HepG2 (cell line): ENCODE results near the gene NR2F1-AS1. TPM values are rescaled to one million over a fixed set of nuclear protein-coding genes. Genes with fewer than 3 reads are reported as not detected.

ENCODE experiments used
- ATAC-seq: fragments of 200-7000 bp; cut with Tn5 transposase; 3 replicates; pipeline ENCODE4 v1.9.1; 2020; ENCODE audit warnings: mild to moderate bottlenecking, moderate library complexity
- BruUV-seq: library from RNA; stranded (reverse); fragments of 400-500 nt; replicated peaks from 2 replicates; lab custom pipeline; 2021; lab: Mats Ljungman, UMichigan
- CTCF ChIA-PET: fragments of 300-600 bp; formaldehyde crosslinking; extraction: SDS; loops from one replicate; lab custom pipeline; 2021; ENCODE audit warnings: low total read pairs, inconsistent platforms, low intra/inter-chr PET ratio; lab: Yijun Ruan, JAX
- POLR2A ChIA-PET: fragments of 350-600 bp; sonication (Branson Sonifier 250); formaldehyde crosslinking; loops from one replicate; lab custom pipeline; 2020; ENCODE audit warnings: antibody characterized with exemption, inconsistent platforms; lab: Yijun Ruan, JAX
- DNase-seq: peaks from one replicate; pipeline ENCODE4 v3.0.0-alpha.2; 2015; ENCODE audit warnings: low spot score
- FAIRE-seq: peaks from 3 replicates; lab custom pipeline; 2011; peaks lifted over from hg19 to GRCh38; lab: Jason Lieb, UNC
- H2AFZ ChIP-seq: one replicate; pipeline ENCODE4 v1.6.1; 2011; ENCODE audit warnings: low read length, inconsistent platforms
- H3K27ac ChIP-seq: fragments of 300-600 bp; 3 replicates; pipeline ENCODE4 v1.8.0; 2011; ENCODE audit warnings: mixed run types, mild to moderate bottlenecking, mixed read lengths, low read length, inconsistent platforms; ENCODE audit not compliant: insufficient read depth; ENCODE audit errors: extremely low read length
- H3K27me3 ChIP-seq, 2 experiments: fragments of 200-600 bp in 1 of 2; 2 replicates in 1 of 2; 3 replicates in 1 of 2; pipeline versions ENCODE4 v1.6.0 to v1.8.0; 2011; ENCODE audit warnings: low read length in 2 of 2, mild to moderate bottlenecking in 2 of 2, moderate library complexity in 2 of 2, inconsistent platforms in 1 of 2; ENCODE audit not compliant: insufficient read depth in 2 of 2, control insufficient read depth in 1 of 2
- H3K36me3 ChIP-seq, 2 experiments: fragments of 200-600 bp in 1 of 2; replicated peaks in 1 of 2; 2 replicates in 1 of 2; 3 replicates in 1 of 2; pipeline versions ENCODE4 v1.5.1 to v1.8.0; 2011; ENCODE audit warnings: low read length in 2 of 2, inconsistent platforms in 1 of 2; ENCODE audit not compliant: insufficient read depth in 2 of 2, control insufficient read depth in 1 of 2
- H3K4me1 ChIP-seq: 2 replicates; pipeline ENCODE4 v1.5.1; 2012; ENCODE audit warnings: low read length, inconsistent platforms; ENCODE audit not compliant: insufficient read depth
- H3K4me2 ChIP-seq: 2 replicates; pipeline ENCODE4 v1.6.0; 2011; ENCODE audit warnings: low read depth, low read length, inconsistent platforms
- H3K4me3 ChIP-seq, 3 experiments: fragments of 200-600 bp in 1 of 3; sonication (generic), shearing (Covaris generic) in 1 of 3; replicated peaks in 1 of 3; 2 replicates each; pipeline ENCODE4 v1.5.1; 2011 to 2016; ENCODE audit warnings: low read length in 3 of 3, inconsistent platforms in 2 of 3, low read depth in 2 of 3, mild to moderate bottlenecking in 2 of 3, control low read depth in 1 of 3, mixed read lengths in 1 of 3; ENCODE audit not compliant: insufficient read depth in 1 of 3
- H3K79me2 ChIP-seq: one replicate; pipeline ENCODE4 v1.6.1; 2011; ENCODE audit warnings: low read length, inconsistent platforms; ENCODE audit not compliant: insufficient read depth
- H3K9ac ChIP-seq: 2 replicates; pipeline ENCODE4 v1.6.0; 2011; ENCODE audit warnings: mild to moderate bottlenecking, low read depth, low read length, inconsistent platforms; ENCODE audit not compliant: insufficient read depth
- H3K9me3 ChIP-seq: 2 replicates; pipeline ENCODE4 v1.5.1; 2012; ENCODE audit warnings: mild to moderate bottlenecking, low read length
- H4K20me1 ChIP-seq: 2 replicates; pipeline ENCODE4 v1.6.0; 2011; ENCODE audit warnings: inconsistent platforms, mild to moderate bottlenecking, low read length, moderate library complexity; ENCODE audit not compliant: insufficient read depth
- BCL3 ChIP-seq: sonication (generic); formaldehyde crosslinking; IDR thresholded peaks from 2 replicates; pipeline ENCODE4 v1.5.1; 2020; ENCODE audit warnings: mild to moderate bottlenecking, missing genetic modification reagents, moderate library complexity
- CHD2 ChIP-seq: IDR thresholded peaks from 2 replicates; pipeline ENCODE4 v1.6.1; 2011; ENCODE audit warnings: low read depth, low read length, improper control_type of control experiment
- HMGXB4 ChIP-seq, 2 experiments: sonication (generic) in 1 of 2; formaldehyde crosslinking in 1 of 2; IDR thresholded peaks; 2 replicates each; pipeline versions ENCODE4 v1.4.0 to v1.6.1; 2018 to 2020; ENCODE audit warnings: missing genetic modification reagents in 2 of 2, borderline replicate concordance in 1 of 2, low read depth in 1 of 2, mild to moderate bottlenecking in 1 of 2, missing biosample characterization in 1 of 2
- HNRNPH1 ChIP-seq: fragments of 200-400 bp; formaldehyde crosslinking; optimal IDR thresholded peaks from 2 replicates; pipeline ENCODE3; 2017; ENCODE audit warnings: mild to moderate bottlenecking, low read depth, low read length
- MED8 ChIP-seq: sonication (generic); formaldehyde crosslinking; IDR thresholded peaks from 2 replicates; pipeline ENCODE4 v1.8.1; 2023; ENCODE audit warnings: mild to moderate bottlenecking, missing genetic modification reagents; ENCODE audit not compliant: insufficient replicate concordance
- NCOA5 ChIP-seq: sonication (generic); formaldehyde crosslinking; IDR thresholded peaks from 2 replicates; pipeline ENCODE4 v1.4.0; 2020; ENCODE audit warnings: missing genetic modification reagents
- NR1H2 ChIP-seq: sonication (generic); formaldehyde crosslinking; IDR thresholded peaks from 2 replicates; pipeline ENCODE4 v1.8.1; 2022; ENCODE audit warnings: low read depth, missing genetic modification reagents, borderline replicate concordance
- PAWR ChIP-seq: sonication (generic); formaldehyde crosslinking; IDR thresholded peaks from 2 replicates; pipeline ENCODE4 v1.4.0; 2020; ENCODE audit warnings: missing genetic modification reagents, mild to moderate bottlenecking, borderline replicate concordance
- RXRA ChIP-seq: sonication (generic); formaldehyde crosslinking; IDR thresholded peaks from 2 replicates; pipeline ENCODE4 v1.5.1; 2020; ENCODE audit warnings: missing genetic modification reagents
- ZFX ChIP-seq: sonication (generic); formaldehyde crosslinking; IDR thresholded peaks from 2 replicates; pipeline ENCODE4 v1.4.0; 2020; ENCODE audit warnings: mild to moderate bottlenecking, low read depth, missing genetic modification reagents, moderate library complexity
- ZNF274 ChIP-seq: sonication (generic); formaldehyde crosslinking; IDR thresholded peaks from 2 replicates; pipeline ENCODE4 v1.5.1; 2020; ENCODE audit warnings: mild to moderate bottlenecking, missing genetic modification reagents
- ZNF546 ChIP-seq: sonication (generic); formaldehyde crosslinking; conservative IDR thresholded peaks from 2 replicates; pipeline ENCODE4 v1.8.1; 2023; ENCODE audit warnings: mild to moderate bottlenecking, missing genetic modification reagents
- ZSCAN5A ChIP-seq: sonication (generic); formaldehyde crosslinking; IDR thresholded peaks from 2 replicates; pipeline ENCODE4 v1.8.0; 2022; ENCODE audit warnings: mild to moderate bottlenecking, missing genetic modification reagents, borderline replicate concordance
- WGBS: methylation state at CpG from one replicate; pipeline ENCODE4 v1.1.6; 2017; ENCODE audit warnings: low lambda C conversion rate; 5-methylcytosine and 5-hydroxymethylcytosine counted together
- in situ Hi-C: cut with HindIII; loops from 2 replicates; pipeline ENCODE4 v1.10.0; 2017; ENCODE audit warnings: low pct_unique_long_range_greater_than_20kb; ENCODE audit not compliant: extremely low pct_ligation_motif_present
- intact Hi-C: fragments of 100-400 bp; cut with micrococcal nuclease; formaldehyde crosslinking; loops from one replicate; pipeline ENCODE4 v1.10.0; 2022; ENCODE audit not compliant: unreplicated experiment
- polyA plus RNA-seq, 8 experiments: library from polyadenylated mRNA; depleted of rRNA in 3 of 8; stranded (reverse) in 7 of 8; unstranded in 1 of 8; fragments of >200 nt; fragmentation: Illumina TruSeq in 4 of 8; extraction: Trizol in 4 of 8; gene quantifications; 2 replicates each; pipeline versions ENCODE4 v1.2.1 to v1.2.3, GENCODE V29; 2011 to 2016; ENCODE audit warnings: low read depth in 4 of 8, missing spikeins in 1 of 8, mixed read lengths in 1 of 8; ENCODE audit not compliant: insufficient read depth in 1 of 8
- total RNA-seq, 5 experiments: library from RNA; depleted of rRNA; stranded (reverse); fragments of >200 nt; fragmentation: Illumina TruSeq; extraction: Trizol; gene quantifications; 2 replicates each; pipeline ENCODE4 v1.2.3, GENCODE V29; 2016; ENCODE audit warnings: low read depth in 1 of 5
- TF ChIP-seq, protein P1 (sequence below): sonication (generic); formaldehyde crosslinking; IDR thresholded peaks from 2 replicates; pipeline ENCODE4 v1.4.0; 2020; ENCODE audit warnings: mild to moderate bottlenecking, missing genetic modification reagents
- TF ChIP-seq, protein P2 (sequence below): IDR thresholded peaks from 2 replicates; pipeline ENCODE4 v1.6.1; 2016; ENCODE audit warnings: low read depth, control low read depth

The NR2F1-AS1 gene
- total and polyA plus RNA-seq, 2 of the 13 experiments (the other 11 are each of a cell fraction or from before 2014, with no cell fraction given): 2.8 TPM

GRCh38 chr5:93428868-93429267 is 152.2 kb downstream of the NR2F1-AS1 start:
- BruUV-seq: no TSS peak
- H3K27me3 ChIP-seq: no peaks in the 10 kb centered on the region
- H4K20me1 ChIP-seq: no peaks in the 10 kb centered on the region
- no peak overlapping the region for H3K4me2 ChIP-seq
- FAIRE-seq (no peak), ATAC-seq (no peak), DNase-seq (no peak)
- H3K79me2 ChIP-seq: no peaks in the 10 kb centered on the region
- ChIA-PET POLR2A (no interaction called here), CTCF (no interaction called here)
- no peak overlapping the region for H2AFZ ChIP-seq
- H3K4me3 ChIP-seq: no peak overlapping the region
- no peak overlapping the region for H3K27ac ChIP-seq
- peaks cover 8% of the 10 kb centered on the region for H3K4me1 ChIP-seq
- no peaks in the 10 kb centered on the region for H3K36me3 ChIP-seq
- H3K9me3 ChIP-seq: no peaks in the 10 kb centered on the region
- intact Hi-C loops (no loop called here), in situ Hi-C loops (no loop called here)
- WGBS: 41% methylated on average over 1 of the region's 1 CpG
- H3K9ac ChIP-seq: no peak overlapping the region
- TF ChIP-seq MED8: no peak
- no peak for TF ChIP-seq ZNF274
- TF ChIP-seq PAWR: no peak
- TF ChIP-seq, protein P1, sequence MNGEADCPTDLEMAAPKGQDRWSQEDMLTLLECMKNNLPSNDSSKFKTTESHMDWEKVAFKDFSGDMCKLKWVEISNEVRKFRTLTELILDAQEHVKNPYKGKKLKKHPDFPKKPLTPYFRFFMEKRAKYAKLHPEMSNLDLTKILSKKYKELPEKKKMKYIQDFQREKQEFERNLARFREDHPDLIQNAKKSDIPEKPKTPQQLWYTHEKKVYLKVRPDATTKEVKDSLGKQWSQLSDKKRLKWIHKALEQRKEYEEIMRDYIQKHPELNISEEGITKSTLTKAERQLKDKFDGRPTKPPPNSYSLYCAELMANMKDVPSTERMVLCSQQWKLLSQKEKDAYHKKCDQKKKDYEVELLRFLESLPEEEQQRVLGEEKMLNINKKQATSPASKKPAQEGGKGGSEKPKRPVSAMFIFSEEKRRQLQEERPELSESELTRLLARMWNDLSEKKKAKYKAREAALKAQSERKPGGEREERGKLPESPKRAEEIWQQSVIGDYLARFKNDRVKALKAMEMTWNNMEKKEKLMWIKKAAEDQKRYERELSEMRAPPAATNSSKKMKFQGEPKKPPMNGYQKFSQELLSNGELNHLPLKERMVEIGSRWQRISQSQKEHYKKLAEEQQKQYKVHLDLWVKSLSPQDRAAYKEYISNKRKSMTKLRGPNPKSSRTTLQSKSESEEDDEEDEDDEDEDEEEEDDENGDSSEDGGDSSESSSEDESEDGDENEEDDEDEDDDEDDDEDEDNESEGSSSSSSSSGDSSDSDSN: no peak
- TF ChIP-seq HNRNPH1: no peak
- TF ChIP-seq ZSCAN5A (CRISPR knock-in tag): no peak
- no peak for TF ChIP-seq RXRA (CRISPR knock-in tag)
- TF ChIP-seq ZNF546 (CRISPR knock-in tag): no peak
- TF ChIP-seq ZFX (CRISPR knock-in tag): no peak
- no peak for TF ChIP-seq NR1H2 (CRISPR knock-in tag)
- no peak for TF ChIP-seq HMGXB4 (CRISPR knock-in tag; IDR thresholded peaks at IDR 0.05; ENCODE audit: borderline replicate concordance in 1 of 2, low read depth in 1 of 2)
- TF ChIP-seq, protein P2, sequence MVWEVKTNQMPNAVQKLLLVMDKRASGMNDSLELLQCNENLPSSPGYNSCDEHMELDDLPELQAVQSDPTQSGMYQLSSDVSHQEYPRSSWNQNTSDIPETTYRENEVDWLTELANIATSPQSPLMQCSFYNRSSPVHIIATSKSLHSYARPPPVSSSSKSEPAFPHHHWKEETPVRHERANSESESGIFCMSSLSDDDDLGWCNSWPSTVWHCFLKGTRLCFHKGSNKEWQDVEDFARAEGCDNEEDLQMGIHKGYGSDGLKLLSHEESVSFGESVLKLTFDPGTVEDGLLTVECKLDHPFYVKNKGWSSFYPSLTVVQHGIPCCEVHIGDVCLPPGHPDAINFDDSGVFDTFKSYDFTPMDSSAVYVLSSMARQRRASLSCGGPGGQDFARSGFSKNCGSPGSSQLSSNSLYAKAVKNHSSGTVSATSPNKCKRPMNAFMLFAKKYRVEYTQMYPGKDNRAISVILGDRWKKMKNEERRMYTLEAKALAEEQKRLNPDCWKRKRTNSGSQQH (CRISPR knock-in tag): no peak
- no peak for TF ChIP-seq BCL3 (CRISPR knock-in tag)
- TF ChIP-seq NCOA5 (CRISPR knock-in tag): no peak
- no peak for TF ChIP-seq CHD2
